ENCODE results near the gene LIMS1. TPM values are rescaled to one million over a fixed set of nuclear protein-coding genes. Genes with fewer than 3 reads are reported as not detected.
"Not testable (repeated sequence)": the region's sequence is repeated elsewhere in the genome, so short reads cannot be mapped to it uniquely, and the experiment has no call there.

Gene LIMS1
- total RNA-seq, 1 experiment from 2014 or later = 70.9 TPM

DNA sequence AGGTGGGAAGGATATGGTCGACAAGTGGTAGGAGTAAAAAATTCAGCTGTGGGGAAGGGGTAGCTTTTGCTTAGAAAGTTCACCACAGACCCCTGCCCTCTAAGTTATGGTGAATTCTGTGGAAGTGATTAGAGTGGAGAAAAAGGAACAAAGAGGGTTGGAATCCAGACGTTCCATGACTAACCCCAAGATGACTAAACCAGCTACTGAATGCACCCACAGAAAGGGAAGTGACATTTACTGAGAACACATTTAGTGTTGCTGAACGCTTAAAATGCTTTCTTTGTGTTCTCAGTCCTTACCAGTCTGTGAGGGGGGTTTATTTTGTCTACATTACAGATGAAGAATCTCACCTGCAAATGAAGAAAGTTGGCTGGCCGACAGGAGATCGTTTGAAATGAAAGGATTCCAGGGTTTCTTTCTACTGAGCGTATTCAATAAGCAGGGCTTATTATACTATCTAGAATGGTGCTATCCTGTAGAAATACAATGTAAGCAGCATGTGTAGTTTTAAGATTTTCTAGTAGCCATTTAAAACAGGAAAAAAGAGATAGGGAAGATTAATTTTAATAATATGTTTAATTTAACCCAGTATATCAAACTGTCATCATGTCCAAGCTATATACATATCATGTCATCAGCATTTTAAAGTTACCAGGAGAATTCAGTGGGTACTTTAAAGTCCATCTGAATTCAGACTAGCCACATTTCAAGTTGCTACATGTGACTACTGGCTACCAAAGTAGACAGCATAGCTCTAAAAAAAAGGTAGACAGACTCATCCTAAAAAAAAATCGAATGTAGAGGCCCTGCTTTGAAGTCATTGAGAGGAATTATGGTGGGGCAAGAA lies 60.1 kb downstream of the LIMS1 start:
- DNase-seq (ENCODE audit: unreplicated experiment) = peak; percentile 72
- Mint-ChIP-seq H3K27me3 (ENCODE audit: insufficient read depth, unreplicated experiment) (no peaks in the 10 kb centered on the region), H3K4me1 (ENCODE audit: insufficient read depth, unreplicated experiment) (peaks cover 63% of the 10 kb centered on the region), H3K9me3 (ENCODE audit: unreplicated experiment) (no peaks in the 10 kb centered on the region), H3K4me3 (ENCODE audit: unreplicated experiment) (peak overlapping the region; percentile 20), H3K27ac (ENCODE audit: low read depth, unreplicated experiment) (peak overlapping the region; percentile 77), H3K36me3 (ENCODE audit: insufficient read depth, unreplicated experiment) (peaks cover 11% of the 10 kb centered on the region)
- intact Hi-C loops (cut with micrococcal nuclease) = loop anchor here (2.0 kb wide), 2 partner anchors 26 to 42 kb away; no protein-coding TSS in a partner anchor
- BruUV-seq (replicated peaks) = TSS peak; percentile 69
- ChIA-PET CTCF (interaction anchor here (0.6 to 8.6 kb wide), 11 partner anchors 10 to 381 kb away, joined by 3 to 120 read pairs (median 5); no protein-coding TSS in a partner anchor), POLR2A (interaction anchor here (0.6 to 3.5 kb wide), 24 partner anchors 11 to 693 kb away, joined by 3 to 53 read pairs (median 6); partner anchors contain the start of genes GCC2 and LIMS1)
- TF ChIP-seq, protein P1, sequence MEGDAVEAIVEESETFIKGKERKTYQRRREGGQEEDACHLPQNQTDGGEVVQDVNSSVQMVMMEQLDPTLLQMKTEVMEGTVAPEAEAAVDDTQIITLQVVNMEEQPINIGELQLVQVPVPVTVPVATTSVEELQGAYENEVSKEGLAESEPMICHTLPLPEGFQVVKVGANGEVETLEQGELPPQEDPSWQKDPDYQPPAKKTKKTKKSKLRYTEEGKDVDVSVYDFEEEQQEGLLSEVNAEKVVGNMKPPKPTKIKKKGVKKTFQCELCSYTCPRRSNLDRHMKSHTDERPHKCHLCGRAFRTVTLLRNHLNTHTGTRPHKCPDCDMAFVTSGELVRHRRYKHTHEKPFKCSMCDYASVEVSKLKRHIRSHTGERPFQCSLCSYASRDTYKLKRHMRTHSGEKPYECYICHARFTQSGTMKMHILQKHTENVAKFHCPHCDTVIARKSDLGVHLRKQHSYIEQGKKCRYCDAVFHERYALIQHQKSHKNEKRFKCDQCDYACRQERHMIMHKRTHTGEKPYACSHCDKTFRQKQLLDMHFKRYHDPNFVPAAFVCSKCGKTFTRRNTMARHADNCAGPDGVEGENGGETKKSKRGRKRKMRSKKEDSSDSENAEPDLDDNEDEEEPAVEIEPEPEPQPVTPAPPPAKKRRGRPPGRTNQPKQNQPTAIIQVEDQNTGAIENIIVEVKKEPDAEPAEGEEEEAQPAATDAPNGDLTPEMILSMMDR (IDR thresholded peaks at IDR 0.05; ENCODE audit: unreplicated experiment) = no peak

DNA sequence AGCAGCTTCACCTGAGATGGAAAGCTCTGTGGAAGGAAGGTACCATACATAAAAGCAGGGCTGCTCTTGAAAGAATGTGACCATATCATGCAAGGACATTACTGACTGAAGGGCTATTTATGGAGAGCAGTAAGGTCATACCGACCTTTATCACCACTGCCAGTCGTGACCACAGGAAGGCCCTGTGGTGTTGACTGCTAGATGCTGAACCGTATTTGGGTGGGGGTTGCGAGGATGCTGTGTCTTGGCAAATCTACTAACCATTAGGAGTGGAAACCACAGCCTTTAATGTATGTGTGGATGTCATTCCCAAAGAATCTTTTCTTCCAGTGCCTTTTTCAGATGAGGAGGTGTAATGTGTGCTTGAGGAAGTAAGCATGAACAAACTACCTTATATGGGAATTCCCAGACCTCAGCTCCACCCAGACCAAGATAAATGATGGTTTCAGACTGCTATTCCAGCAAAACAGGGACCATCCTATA lies 60.8 kb downstream of the LIMS1 start:
- no TSS peak for BruUV-seq (replicated peaks)
- H3K4me3 Mint-ChIP-seq (ENCODE audit: unreplicated experiment) = peak overlapping the region; percentile 20
- intact Hi-C loops (cut with micrococcal nuclease) = loop anchor here (2.0 kb wide), 2 partner anchors 26 to 42 kb away; no protein-coding TSS in a partner anchor
- H3K36me3 Mint-ChIP-seq (ENCODE audit: insufficient read depth, unreplicated experiment) = peaks cover 14% of the 10 kb centered on the region
- peak overlapping the region; percentile 77 for H3K27ac Mint-ChIP-seq (ENCODE audit: low read depth, unreplicated experiment)
- H3K27me3 Mint-ChIP-seq (ENCODE audit: insufficient read depth, unreplicated experiment) = no peaks in the 10 kb centered on the region
- TF ChIP-seq, protein P1 (IDR thresholded peaks at IDR 0.05; ENCODE audit: unreplicated experiment) = no peak
- no peaks in the 10 kb centered on the region for H3K9me3 Mint-ChIP-seq (ENCODE audit: unreplicated experiment)
- DNase-seq (ENCODE audit: unreplicated experiment) = peak; percentile 52
- ChIA-PET POLR2A (interaction anchor here (1.0 to 3.5 kb wide), 15 partner anchors 8 to 146 kb away, joined by 3 to 53 read pairs (median 8); partner anchors contain the start of genes GCC2 and LIMS1), CTCF (interaction anchor here (0.9 to 8.6 kb wide), 8 partner anchors 11 to 62 kb away, joined by 3 to 120 read pairs (median 5); no protein-coding TSS in a partner anchor)
- H3K4me1 Mint-ChIP-seq (ENCODE audit: insufficient read depth, unreplicated experiment) = peaks cover 57% of the 10 kb centered on the region

DNA sequence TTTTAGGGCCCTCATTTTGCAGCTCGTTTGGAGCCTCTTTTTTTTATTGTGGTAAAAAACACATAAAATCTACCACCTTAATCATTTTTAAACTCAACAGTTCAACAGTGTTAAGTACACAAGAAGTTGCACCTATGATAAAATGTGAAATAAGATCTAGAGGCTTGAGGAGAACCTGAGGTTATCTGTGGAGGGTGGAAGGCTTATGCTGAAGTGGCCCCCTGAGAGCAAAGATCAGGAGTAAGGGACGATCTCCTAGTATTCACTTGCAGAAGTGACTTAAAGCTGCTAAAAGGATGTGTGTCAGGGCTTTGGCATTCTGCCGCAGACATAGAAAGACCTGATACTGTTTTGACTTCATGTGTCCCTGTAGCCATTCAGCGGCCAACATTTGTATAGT lies 61.5 kb downstream of the LIMS1 start:
- H3K27ac Mint-ChIP-seq (ENCODE audit: low read depth, unreplicated experiment) = peak overlapping the region; percentile 77
- peaks cover 14% of the 10 kb centered on the region for H3K36me3 Mint-ChIP-seq (ENCODE audit: insufficient read depth, unreplicated experiment)
- DNase-seq (ENCODE audit: unreplicated experiment); BruUV-seq (replicated peaks); H3K27me3 Mint-ChIP-seq (ENCODE audit: insufficient read depth, unreplicated experiment); H3K9me3 Mint-ChIP-seq (ENCODE audit: unreplicated experiment); H3K4me3 Mint-ChIP-seq (ENCODE audit: unreplicated experiment): not testable (repeated sequence)
- intact Hi-C loops (cut with micrococcal nuclease) = loop anchor here (2.0 kb wide), 2 partner anchors 25 to 41 kb away; no protein-coding TSS in a partner anchor
- ChIA-PET POLR2A (interaction anchor here (0.5 to 3.5 kb wide), 14 partner anchors 9 to 147 kb away, joined by 3 to 53 read pairs (median 7); partner anchors contain the start of genes GCC2 and LIMS1), CTCF (interaction anchor here (1.2 to 8.6 kb wide), 4 partner anchors 12 to 62 kb away, joined by 3 to 120 read pairs (median 4); no protein-coding TSS in a partner anchor)
- peaks cover 50% of the 10 kb centered on the region for H3K4me1 Mint-ChIP-seq (ENCODE audit: insufficient read depth, unreplicated experiment)

DNA sequence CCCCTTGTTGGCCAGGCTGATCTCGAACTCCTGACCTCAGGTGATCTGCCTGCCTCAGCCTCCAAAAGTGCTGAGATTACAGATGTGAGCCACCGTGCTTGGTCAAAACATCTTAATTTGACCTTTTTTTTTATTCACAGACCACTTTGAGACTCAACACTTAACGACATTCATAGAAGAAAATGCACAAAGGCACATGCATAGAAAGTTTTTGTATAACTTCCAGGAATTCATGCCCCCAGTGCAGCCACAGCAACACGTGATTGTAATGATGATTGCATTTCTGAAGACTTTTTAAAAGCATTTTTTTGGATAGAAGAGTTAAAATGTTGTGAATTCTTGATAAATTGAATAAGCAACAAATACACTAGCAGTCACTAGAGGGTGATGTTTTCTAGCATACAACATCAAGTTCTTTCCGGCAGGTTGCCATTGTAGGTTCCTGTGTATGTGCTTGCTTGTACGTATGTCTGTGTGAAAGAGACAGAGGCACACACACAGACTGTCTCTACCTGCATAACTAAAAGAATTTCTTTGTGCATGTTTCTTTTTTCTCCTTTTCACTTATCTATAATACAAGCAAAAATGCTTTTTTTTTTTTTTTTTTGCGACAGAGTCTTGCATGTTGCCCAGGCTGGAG lies 63.0 kb downstream of the LIMS1 start:
- H3K27ac Mint-ChIP-seq (ENCODE audit: low read depth, unreplicated experiment); POLR2A ChIA-PET; BruUV-seq (replicated peaks); H3K27me3 Mint-ChIP-seq (ENCODE audit: insufficient read depth, unreplicated experiment); H3K9me3 Mint-ChIP-seq (ENCODE audit: unreplicated experiment); H3K4me3 Mint-ChIP-seq (ENCODE audit: unreplicated experiment); intact Hi-C loops (cut with micrococcal nuclease): not testable (repeated sequence)
- TF ChIP-seq, protein P1 (IDR thresholded peaks at IDR 0.05; ENCODE audit: unreplicated experiment) = peak; percentile 5
- peaks cover 17% of the 10 kb centered on the region for H3K36me3 Mint-ChIP-seq (ENCODE audit: insufficient read depth, unreplicated experiment)
- CTCF ChIA-PET = interaction anchor here (8.6 kb wide), 1 partner anchor 39 kb away, joined by 120 read pairs; no protein-coding TSS in a partner anchor
- H3K4me1 Mint-ChIP-seq (ENCODE audit: insufficient read depth, unreplicated experiment) = peaks cover 42% of the 10 kb centered on the region
- DNase-seq (ENCODE audit: unreplicated experiment) = peak; percentile 58

DNA sequence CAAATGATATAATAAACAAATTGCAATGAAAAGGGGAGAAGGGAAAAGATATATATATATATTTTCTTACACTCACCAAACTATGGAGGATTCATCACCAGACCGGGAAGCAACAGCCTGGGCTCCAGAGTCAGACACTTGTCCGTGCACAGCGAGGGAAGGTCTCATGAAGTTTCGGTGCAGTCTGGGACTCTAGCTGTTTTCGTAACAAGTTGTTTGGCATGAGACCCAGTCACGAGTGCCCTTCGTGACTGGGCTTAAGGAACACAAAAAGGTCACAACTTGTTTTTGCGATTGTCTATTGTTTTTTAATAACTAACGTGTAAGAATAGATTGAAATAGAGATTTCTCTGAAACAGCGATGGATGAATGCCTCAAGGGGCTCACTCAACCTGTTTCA lies 66.9 kb downstream of the LIMS1 start:
- H3K9me3 Mint-ChIP-seq (ENCODE audit: unreplicated experiment); H3K27ac Mint-ChIP-seq (ENCODE audit: low read depth, unreplicated experiment); intact Hi-C loops (cut with micrococcal nuclease); H3K27me3 Mint-ChIP-seq (ENCODE audit: insufficient read depth, unreplicated experiment); BruUV-seq (replicated peaks); DNase-seq (ENCODE audit: unreplicated experiment); H3K4me3 Mint-ChIP-seq (ENCODE audit: unreplicated experiment): not testable (repeated sequence)
- ChIA-PET POLR2A (interaction anchor here (0.6 kb wide), 1 partner anchor 399 kb away, joined by 3 read pairs; no protein-coding TSS in a partner anchor), CTCF (interaction anchor here (1.2 to 1.6 kb wide), 2 partner anchors 17 to 36 kb away, joined by 5 to 15 read pairs; no protein-coding TSS in a partner anchor)
- H3K4me1 Mint-ChIP-seq (ENCODE audit: insufficient read depth, unreplicated experiment) = peaks cover 13% of the 10 kb centered on the region
- peaks cover 19% of the 10 kb centered on the region for H3K36me3 Mint-ChIP-seq (ENCODE audit: insufficient read depth, unreplicated experiment)

Measured in MCF 10A (cell line).